ENCODE measurements around the gene ICOS.

DNA sequence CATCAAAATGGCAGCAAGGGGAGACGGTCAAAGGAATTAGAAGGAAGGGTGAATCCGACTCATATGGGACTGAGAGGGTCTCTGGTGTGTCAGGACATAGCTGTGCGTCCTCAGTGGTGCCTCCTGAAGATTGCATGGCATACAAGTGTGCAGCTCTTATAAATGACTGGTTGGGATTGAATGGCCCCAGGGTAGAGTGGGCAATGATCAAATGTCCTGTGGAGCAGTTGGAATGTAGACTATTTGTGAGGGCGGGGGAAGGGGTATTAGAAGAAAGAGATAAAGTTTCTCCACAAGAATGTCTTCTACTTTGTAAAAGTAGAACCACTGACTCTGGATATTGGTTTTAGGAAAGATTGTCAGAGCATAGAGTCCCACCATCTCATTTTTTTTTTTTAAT is 44.4 kb upstream of the ICOS start:
- TF ChIP-seq EP300 (IDR thresholded peaks at IDR 0.05) = no peak
- TF ChIP-seq, protein P1, sequence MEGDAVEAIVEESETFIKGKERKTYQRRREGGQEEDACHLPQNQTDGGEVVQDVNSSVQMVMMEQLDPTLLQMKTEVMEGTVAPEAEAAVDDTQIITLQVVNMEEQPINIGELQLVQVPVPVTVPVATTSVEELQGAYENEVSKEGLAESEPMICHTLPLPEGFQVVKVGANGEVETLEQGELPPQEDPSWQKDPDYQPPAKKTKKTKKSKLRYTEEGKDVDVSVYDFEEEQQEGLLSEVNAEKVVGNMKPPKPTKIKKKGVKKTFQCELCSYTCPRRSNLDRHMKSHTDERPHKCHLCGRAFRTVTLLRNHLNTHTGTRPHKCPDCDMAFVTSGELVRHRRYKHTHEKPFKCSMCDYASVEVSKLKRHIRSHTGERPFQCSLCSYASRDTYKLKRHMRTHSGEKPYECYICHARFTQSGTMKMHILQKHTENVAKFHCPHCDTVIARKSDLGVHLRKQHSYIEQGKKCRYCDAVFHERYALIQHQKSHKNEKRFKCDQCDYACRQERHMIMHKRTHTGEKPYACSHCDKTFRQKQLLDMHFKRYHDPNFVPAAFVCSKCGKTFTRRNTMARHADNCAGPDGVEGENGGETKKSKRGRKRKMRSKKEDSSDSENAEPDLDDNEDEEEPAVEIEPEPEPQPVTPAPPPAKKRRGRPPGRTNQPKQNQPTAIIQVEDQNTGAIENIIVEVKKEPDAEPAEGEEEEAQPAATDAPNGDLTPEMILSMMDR (IDR thresholded peaks at IDR 0.05) = no peak

Data from ovary (tissue), 3 donors.